SU-DHL-6 (cell line): Measurements from ENCODE around the gene XPOT.

ENCODE experiments used
- EZH2phosphoT487 ChIP-seq: fragments of 200-600 bp; sonication (generic), shearing (Covaris generic); conservative IDR thresholded peaks from 2 replicates; pipeline ENCODE4 v1.6.1; 2018; ENCODE audit warnings: mild to moderate bottlenecking, antibody characterized with exemption, low read length, moderate library complexity, mixed read lengths
- TF ChIP-seq, protein P1 (sequence below): fragments of 200-600 bp; sonication (generic); IDR thresholded peaks from one replicate; pipeline ENCODE4 v1.5.1; 2017; ENCODE audit warnings: antibody characterized with exemption, mild to moderate bottlenecking, low read length, moderate library complexity; ENCODE audit not compliant: insufficient read depth, poor library complexity, severe bottlenecking

DNA sequence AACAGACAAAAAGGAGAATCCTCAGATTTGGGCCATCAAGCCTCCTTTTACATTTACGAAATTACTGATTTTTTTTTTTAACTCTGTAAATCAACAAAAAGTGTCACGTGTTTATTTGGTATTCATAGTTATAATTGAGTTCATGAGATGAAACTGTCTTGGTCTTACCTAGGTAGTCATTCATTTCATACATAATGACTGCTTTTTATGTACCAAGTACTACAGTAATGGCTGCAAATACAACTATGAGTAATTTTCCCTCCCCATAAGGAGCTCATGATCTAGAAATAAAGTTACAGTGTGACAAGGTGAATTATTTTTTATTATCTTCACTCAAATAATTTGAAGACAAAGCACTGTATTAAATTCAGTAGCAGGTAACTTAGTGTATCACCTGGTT is 41.3 kb downstream of the XPOT start:
- TF ChIP-seq, protein P1, sequence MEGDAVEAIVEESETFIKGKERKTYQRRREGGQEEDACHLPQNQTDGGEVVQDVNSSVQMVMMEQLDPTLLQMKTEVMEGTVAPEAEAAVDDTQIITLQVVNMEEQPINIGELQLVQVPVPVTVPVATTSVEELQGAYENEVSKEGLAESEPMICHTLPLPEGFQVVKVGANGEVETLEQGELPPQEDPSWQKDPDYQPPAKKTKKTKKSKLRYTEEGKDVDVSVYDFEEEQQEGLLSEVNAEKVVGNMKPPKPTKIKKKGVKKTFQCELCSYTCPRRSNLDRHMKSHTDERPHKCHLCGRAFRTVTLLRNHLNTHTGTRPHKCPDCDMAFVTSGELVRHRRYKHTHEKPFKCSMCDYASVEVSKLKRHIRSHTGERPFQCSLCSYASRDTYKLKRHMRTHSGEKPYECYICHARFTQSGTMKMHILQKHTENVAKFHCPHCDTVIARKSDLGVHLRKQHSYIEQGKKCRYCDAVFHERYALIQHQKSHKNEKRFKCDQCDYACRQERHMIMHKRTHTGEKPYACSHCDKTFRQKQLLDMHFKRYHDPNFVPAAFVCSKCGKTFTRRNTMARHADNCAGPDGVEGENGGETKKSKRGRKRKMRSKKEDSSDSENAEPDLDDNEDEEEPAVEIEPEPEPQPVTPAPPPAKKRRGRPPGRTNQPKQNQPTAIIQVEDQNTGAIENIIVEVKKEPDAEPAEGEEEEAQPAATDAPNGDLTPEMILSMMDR = no peak
- TF ChIP-seq EZH2phosphoT487 = no peak
